ENCODE measurements around the gene SHLD1. TPM values are rescaled to one million over a fixed set of nuclear protein-coding genes. Genes with fewer than 3 reads are reported as not detected.

Gene SHLD1
- total RNA-seq, 1 donor from 2014 or later = 10.0 TPM

- H3K4me1 Mint-ChIP-seq = no peaks in the 10 kb centered on the region
- DNase-seq (ENCODE audit: low spot score in 2 of 2, unreplicated experiment in 2 of 2) = no peak
- no peak overlapping the region for H3K4me3 Mint-ChIP-seq
- H3K27ac Mint-ChIP-seq = no peak overlapping the region
- no peaks in the 10 kb centered on the region for H3K36me3 Mint-ChIP-seq
- H3K27me3 Mint-ChIP-seq (ENCODE audit: low read depth) = peaks cover 54% of the 10 kb centered on the region
- no peaks in the 10 kb centered on the region for H3K9me3 Mint-ChIP-seq
- no peak for TF ChIP-seq CTCF (IDR thresholded peaks at IDR 0.05; ENCODE audit: unreplicated experiment)
These were observed 136.6 kb downstream of the SHLD1 start for GRCh38 chr20:5886788-5887187.

DNA sequence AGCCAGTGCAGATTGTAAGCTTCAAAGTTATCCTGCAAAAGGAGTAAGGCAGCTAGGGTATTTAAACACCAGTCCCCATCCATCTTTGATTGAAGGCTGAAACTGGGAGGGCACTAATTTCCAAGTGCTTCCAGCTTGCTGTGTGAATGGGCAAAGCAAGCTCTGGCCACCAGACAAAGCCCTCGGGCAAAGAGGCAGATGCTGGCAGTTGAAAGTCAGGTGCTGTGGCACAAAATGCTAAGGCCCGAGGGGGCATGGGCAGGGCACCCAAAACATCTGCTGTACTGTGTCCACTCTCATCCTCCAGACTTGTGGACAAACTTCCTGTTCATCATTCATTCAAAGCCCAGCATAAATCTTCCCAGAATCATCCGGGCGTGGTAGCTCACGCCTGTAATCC is 137.2 kb downstream of the SHLD1 start:
- peaks cover 50% of the 10 kb centered on the region for H3K27me3 Mint-ChIP-seq (ENCODE audit: low read depth)
- H3K9me3 Mint-ChIP-seq = no peaks in the 10 kb centered on the region
- H3K4me3 Mint-ChIP-seq = no peak overlapping the region
- H3K27ac Mint-ChIP-seq = no peak overlapping the region
- no peaks in the 10 kb centered on the region for H3K36me3 Mint-ChIP-seq
- TF ChIP-seq CTCF (IDR thresholded peaks at IDR 0.05; ENCODE audit: unreplicated experiment) = no peak
- no peak for DNase-seq (ENCODE audit: low spot score in 2 of 2, unreplicated experiment in 2 of 2)
- no peaks in the 10 kb centered on the region for H3K4me1 Mint-ChIP-seq

DNA sequence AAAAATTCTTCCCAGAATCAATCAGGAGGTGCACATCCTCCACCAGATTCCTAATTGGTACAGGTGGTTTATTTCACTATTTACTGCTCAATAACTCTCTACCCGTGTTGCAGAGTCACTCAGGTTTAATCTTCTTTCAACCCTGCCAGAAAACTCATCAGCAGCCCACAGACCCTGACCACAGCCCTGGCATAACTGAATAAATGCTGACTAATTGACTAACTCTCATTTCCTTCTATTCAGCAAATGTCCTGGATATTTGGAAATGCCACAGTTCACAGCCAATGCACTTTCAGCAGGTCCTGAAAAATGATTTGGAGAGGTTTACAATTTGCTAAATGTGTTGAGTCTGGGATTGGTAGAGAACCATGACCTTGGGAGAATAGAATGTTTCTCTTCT is 137.8 kb downstream of the SHLD1 start:
- no peak overlapping the region for H3K4me3 Mint-ChIP-seq
- H3K36me3 Mint-ChIP-seq = no peaks in the 10 kb centered on the region
- H3K27me3 Mint-ChIP-seq (ENCODE audit: low read depth) = peaks cover 48% of the 10 kb centered on the region
- no peak for TF ChIP-seq CTCF (IDR thresholded peaks at IDR 0.05; ENCODE audit: unreplicated experiment)
- no peak for DNase-seq (ENCODE audit: low spot score in 2 of 2, unreplicated experiment in 2 of 2)
- H3K9me3 Mint-ChIP-seq = no peaks in the 10 kb centered on the region
- H3K27ac Mint-ChIP-seq = no peak overlapping the region
- H3K4me1 Mint-ChIP-seq = peaks cover 4% of the 10 kb centered on the region

DNA sequence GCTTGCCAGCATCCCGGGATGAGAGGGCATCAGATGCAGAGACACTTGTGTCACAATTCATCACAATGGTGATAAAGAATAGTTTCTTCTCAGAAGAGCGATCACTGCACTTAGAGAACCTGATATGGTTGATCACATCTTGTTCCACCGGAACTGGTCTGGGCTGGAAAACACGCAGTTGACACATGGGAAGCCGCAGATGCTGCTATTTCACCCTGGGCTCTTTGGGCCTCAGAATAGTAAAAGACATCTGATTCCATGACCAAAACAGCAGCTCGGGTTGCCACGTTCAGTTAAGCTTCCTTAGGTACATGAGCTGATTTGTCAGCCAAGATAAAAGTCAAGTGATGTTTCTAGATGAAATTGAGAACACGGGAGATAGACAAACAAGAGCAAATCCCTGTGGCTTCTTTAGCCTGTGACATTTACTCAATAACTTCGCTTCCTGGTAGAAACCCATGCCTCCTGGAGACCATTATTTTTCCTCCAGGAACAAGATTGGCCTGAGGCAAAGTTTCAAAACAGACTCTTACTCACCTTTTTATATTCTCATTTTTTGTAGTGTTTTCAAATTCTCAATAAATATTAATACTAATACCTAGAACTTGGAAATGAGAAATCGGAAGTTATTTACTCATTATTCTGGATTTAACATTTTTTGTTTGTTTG is 140.7 kb downstream of the SHLD1 start:
- no peak for DNase-seq (ENCODE audit: low spot score in 2 of 2, unreplicated experiment in 2 of 2)
- Mint-ChIP-seq H3K4me3 (no peak overlapping the region), H3K27ac (no peak overlapping the region), H3K9me3 (no peaks in the 10 kb centered on the region), H3K36me3 (no peaks in the 10 kb centered on the region), H3K27me3 (ENCODE audit: low read depth) (peaks cover 38% of the 10 kb centered on the region), H3K4me1 (peaks cover 5% of the 10 kb centered on the region)
- no peak for TF ChIP-seq CTCF (IDR thresholded peaks at IDR 0.05; ENCODE audit: unreplicated experiment)

DNA sequence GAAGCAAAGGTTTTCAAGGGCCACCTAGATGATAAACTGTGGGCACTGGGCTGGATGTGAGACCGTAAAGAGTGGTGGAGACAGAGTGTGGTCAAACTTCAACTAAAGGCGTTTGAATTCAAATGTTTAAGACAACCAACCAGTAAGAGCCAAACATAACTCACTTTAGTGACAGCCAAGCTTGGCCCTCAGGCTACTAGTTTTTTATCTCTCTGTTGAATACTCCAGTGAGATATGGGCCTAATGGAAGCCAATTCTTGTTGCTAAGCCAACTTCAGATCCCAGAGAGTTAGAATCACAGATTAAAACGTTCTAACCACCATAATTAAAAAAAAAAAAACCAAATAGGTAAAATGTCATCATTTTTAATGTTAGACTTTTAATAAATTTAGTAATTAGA is 142.9 kb downstream of the SHLD1 start:
- peaks cover 47% of the 10 kb centered on the region for H3K27me3 Mint-ChIP-seq (ENCODE audit: low read depth)
- peaks cover 5% of the 10 kb centered on the region for H3K4me1 Mint-ChIP-seq
- peak in 1 of 2 experiments; percentile 41 for DNase-seq (ENCODE audit: low spot score in 2 of 2, unreplicated experiment in 2 of 2)
- H3K4me3 Mint-ChIP-seq = no peak overlapping the region
- H3K27ac Mint-ChIP-seq = no peak overlapping the region
- TF ChIP-seq CTCF (IDR thresholded peaks at IDR 0.05; ENCODE audit: unreplicated experiment) = no peak
- H3K36me3 Mint-ChIP-seq = no peaks in the 10 kb centered on the region
- peaks cover 4% of the 10 kb centered on the region for H3K9me3 Mint-ChIP-seq

DNA sequence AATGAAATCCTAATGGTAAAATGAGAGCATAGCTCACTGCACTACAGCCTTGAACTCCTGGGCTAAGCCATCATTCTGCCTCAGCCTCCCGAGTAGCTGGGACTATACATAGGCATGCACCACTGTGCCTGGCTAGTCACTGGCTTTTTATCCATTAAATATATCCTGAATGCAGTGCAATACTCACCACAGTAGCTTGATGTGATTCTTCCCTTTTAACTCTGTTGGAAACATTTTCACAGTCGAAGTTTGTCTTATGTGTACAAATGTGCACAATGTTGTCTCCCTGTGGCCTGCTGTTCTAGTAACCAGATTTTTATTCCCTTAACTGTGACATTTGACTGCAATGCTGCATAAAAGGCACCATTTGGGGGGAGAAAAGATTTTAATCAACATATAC is 143.4 kb downstream of the SHLD1 start:
- no peak for DNase-seq (ENCODE audit: low spot score in 2 of 2, unreplicated experiment in 2 of 2)
- Mint-ChIP-seq H3K4me3 (no peak overlapping the region), H3K36me3 (no peaks in the 10 kb centered on the region), H3K27me3 (ENCODE audit: low read depth) (peaks cover 47% of the 10 kb centered on the region), H3K27ac (no peak overlapping the region), H3K9me3 (peaks cover 4% of the 10 kb centered on the region), H3K4me1 (peaks cover 5% of the 10 kb centered on the region)
- no peak for TF ChIP-seq CTCF (IDR thresholded peaks at IDR 0.05; ENCODE audit: unreplicated experiment)

Measured in mesothelial cell of epicardium (in vitro differentiated cells).